Measurements from ENCODE around the gene ROBO1. TPM values are rescaled to one million over a fixed set of nuclear protein-coding genes. Genes with fewer than 3 reads are reported as not detected.

The ROBO1 gene
- total RNA-seq, 1 donor from 2014 or later, result 169 TPM

DNA sequence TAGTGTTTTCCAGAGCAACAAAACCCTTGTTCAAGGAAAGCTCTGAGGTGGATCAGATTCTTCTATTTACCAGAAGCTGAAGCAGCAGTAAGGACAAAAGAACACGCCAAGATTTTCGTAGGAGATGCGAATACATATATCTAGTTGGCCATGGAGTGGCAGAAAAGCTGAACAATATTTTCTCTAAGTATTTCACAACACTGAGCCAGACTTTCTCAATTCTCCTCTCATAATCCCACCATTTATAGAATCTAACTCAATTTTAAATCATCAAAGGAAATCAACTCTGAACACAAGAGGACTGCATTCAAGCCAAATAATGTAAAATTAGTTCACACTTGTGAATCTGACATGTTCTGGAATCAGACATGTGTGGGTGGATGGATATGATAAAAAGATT lies 775.0 kb downstream of the ROBO1 start:
- peaks cover 17% of the 10 kb centered on the region for H3K9me3 Mint-ChIP-seq
- no peak overlapping the region for H2AFZ ChIP-seq (replicated peaks)
- TF ChIP-seq EZH2phosphoT487 (IDR thresholded peaks at IDR 0.05) (no peak), EZH2 (IDR thresholded peaks at IDR 0.05) (no peak)
- TF ChIP-seq, protein P1, sequence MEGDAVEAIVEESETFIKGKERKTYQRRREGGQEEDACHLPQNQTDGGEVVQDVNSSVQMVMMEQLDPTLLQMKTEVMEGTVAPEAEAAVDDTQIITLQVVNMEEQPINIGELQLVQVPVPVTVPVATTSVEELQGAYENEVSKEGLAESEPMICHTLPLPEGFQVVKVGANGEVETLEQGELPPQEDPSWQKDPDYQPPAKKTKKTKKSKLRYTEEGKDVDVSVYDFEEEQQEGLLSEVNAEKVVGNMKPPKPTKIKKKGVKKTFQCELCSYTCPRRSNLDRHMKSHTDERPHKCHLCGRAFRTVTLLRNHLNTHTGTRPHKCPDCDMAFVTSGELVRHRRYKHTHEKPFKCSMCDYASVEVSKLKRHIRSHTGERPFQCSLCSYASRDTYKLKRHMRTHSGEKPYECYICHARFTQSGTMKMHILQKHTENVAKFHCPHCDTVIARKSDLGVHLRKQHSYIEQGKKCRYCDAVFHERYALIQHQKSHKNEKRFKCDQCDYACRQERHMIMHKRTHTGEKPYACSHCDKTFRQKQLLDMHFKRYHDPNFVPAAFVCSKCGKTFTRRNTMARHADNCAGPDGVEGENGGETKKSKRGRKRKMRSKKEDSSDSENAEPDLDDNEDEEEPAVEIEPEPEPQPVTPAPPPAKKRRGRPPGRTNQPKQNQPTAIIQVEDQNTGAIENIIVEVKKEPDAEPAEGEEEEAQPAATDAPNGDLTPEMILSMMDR (IDR thresholded peaks at IDR 0.05), result no peak
- H3K27ac ChIP-seq, result no peak overlapping the region
- DNase-seq (ENCODE audit: low spot score), result no peak
- H3K9ac ChIP-seq, result no peak overlapping the region
- H4K20me1 ChIP-seq (ENCODE audit: low read depth), result no peaks in the 10 kb centered on the region
- H3K36me3 Mint-ChIP-seq, result peaks cover 18% of the 10 kb centered on the region
- no peak overlapping the region for H3K4me3 Mint-ChIP-seq
- peaks cover 46% of the 10 kb centered on the region for H3K4me1 ChIP-seq
- peaks cover 100% of the 10 kb centered on the region for H3K79me2 ChIP-seq (ENCODE audit: low read depth)
- H3K27ac Mint-ChIP-seq, result no peak overlapping the region
- peaks cover 13% of the 10 kb centered on the region for H3K36me3 ChIP-seq
- no peak overlapping the region for H3K4me2 ChIP-seq
- no peaks in the 10 kb centered on the region for H3K27me3 ChIP-seq
- H3K4me3 ChIP-seq, result no peak overlapping the region
- peaks cover 45% of the 10 kb centered on the region for H3F3A ChIP-seq (ENCODE audit: low read depth)
- H3K4me1 Mint-ChIP-seq, result peaks cover 12% of the 10 kb centered on the region
- peaks cover 10% of the 10 kb centered on the region for H3K9me3 ChIP-seq (ENCODE audit: low read depth)
- no peaks in the 10 kb centered on the region for H3K27me3 Mint-ChIP-seq (ENCODE audit: insufficient read depth, low read depth)

DNA sequence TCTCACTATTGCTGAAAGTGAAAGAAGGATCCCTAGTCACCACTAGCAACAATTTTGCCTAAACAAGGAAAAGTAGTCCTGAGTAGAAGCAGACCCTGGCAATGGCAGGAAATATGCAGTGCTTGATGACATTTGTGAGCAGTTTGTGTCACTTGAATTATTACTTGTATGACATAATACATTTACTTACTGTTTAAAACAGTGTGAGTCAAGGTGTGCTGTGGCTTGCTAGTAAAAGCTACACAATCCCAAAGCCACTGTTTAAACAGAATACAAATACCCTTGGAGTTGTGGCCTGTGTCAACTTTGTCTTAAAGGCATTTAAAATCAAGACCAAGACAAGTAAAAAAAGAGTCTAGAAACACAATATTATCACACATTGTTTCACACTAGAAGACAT lies 775.4 kb downstream of the ROBO1 start:
- no peak overlapping the region for H3K4me2 ChIP-seq
- peaks cover 10% of the 10 kb centered on the region for H3K9me3 ChIP-seq (ENCODE audit: low read depth)
- TF ChIP-seq EZH2phosphoT487 (IDR thresholded peaks at IDR 0.05), result no peak
- TF ChIP-seq EZH2 (IDR thresholded peaks at IDR 0.05), result no peak
- TF ChIP-seq, protein P1 (IDR thresholded peaks at IDR 0.05), result no peak
- H3K4me3 Mint-ChIP-seq, result no peak overlapping the region
- H3K27me3 ChIP-seq, result no peaks in the 10 kb centered on the region
- H3K79me2 ChIP-seq (ENCODE audit: low read depth), result peaks cover 100% of the 10 kb centered on the region
- H3K9me3 Mint-ChIP-seq, result peaks cover 17% of the 10 kb centered on the region
- H3K4me3 ChIP-seq, result no peak overlapping the region
- no peak overlapping the region for H3K9ac ChIP-seq
- no peaks in the 10 kb centered on the region for H4K20me1 ChIP-seq (ENCODE audit: low read depth)
- H3K4me1 ChIP-seq, result peaks cover 50% of the 10 kb centered on the region
- peaks cover 18% of the 10 kb centered on the region for H3K36me3 Mint-ChIP-seq
- no peak for DNase-seq (ENCODE audit: low spot score)
- no peak overlapping the region for H2AFZ ChIP-seq (replicated peaks)
- H3K36me3 ChIP-seq, result peaks cover 13% of the 10 kb centered on the region
- peaks cover 13% of the 10 kb centered on the region for H3K4me1 Mint-ChIP-seq
- peaks cover 49% of the 10 kb centered on the region for H3F3A ChIP-seq (ENCODE audit: low read depth)
- H3K27ac Mint-ChIP-seq, result no peak overlapping the region
- no peaks in the 10 kb centered on the region for H3K27me3 Mint-ChIP-seq (ENCODE audit: insufficient read depth, low read depth)
- H3K27ac ChIP-seq, result no peak overlapping the region

DNA sequence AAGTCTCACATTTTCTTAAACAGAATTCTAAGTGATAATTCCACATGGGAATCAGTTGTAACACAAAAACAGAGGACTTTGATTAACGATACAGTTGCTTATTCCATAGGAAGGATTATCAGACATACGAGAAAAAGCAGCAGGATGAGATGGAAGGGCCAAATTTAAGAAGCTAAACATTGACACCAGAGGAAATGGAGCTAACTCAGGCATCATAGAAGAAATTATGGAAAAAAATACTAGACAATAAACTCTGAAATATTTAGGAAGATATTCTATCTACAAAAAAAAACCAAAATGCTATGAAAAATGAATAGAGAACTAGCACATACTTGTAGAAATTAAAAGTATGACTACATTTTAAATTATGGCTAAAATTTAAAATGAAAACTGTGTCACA lies 776.1 kb downstream of the ROBO1 start:
- no peaks in the 10 kb centered on the region for H3K27me3 ChIP-seq
- no peak overlapping the region for H3K27ac Mint-ChIP-seq
- H3K9me3 ChIP-seq (ENCODE audit: low read depth), result peaks cover 10% of the 10 kb centered on the region
- peaks cover 21% of the 10 kb centered on the region for H3K4me1 Mint-ChIP-seq
- peaks cover 13% of the 10 kb centered on the region for H3K36me3 ChIP-seq
- no peak overlapping the region for H3K4me3 Mint-ChIP-seq
- H2AFZ ChIP-seq (replicated peaks), result no peak overlapping the region
- H3K9me3 Mint-ChIP-seq, result peaks cover 16% of the 10 kb centered on the region
- TF ChIP-seq EZH2 (IDR thresholded peaks at IDR 0.05), result no peak
- TF ChIP-seq, protein P1 (IDR thresholded peaks at IDR 0.05), result no peak
- TF ChIP-seq EZH2phosphoT487 (IDR thresholded peaks at IDR 0.05), result no peak
- H3F3A ChIP-seq (ENCODE audit: low read depth), result peaks cover 57% of the 10 kb centered on the region
- no peak overlapping the region for H3K4me2 ChIP-seq
- no peak overlapping the region for H3K4me3 ChIP-seq
- peaks cover 15% of the 10 kb centered on the region for H3K36me3 Mint-ChIP-seq
- peaks cover 56% of the 10 kb centered on the region for H3K4me1 ChIP-seq
- H3K27me3 Mint-ChIP-seq (ENCODE audit: insufficient read depth, low read depth), result no peaks in the 10 kb centered on the region
- H3K27ac ChIP-seq, result no peak overlapping the region
- no peak for DNase-seq (ENCODE audit: low spot score)
- H3K79me2 ChIP-seq (ENCODE audit: low read depth), result peaks cover 95% of the 10 kb centered on the region
- no peaks in the 10 kb centered on the region for H4K20me1 ChIP-seq (ENCODE audit: low read depth)
- no peak overlapping the region for H3K9ac ChIP-seq
